Osteoblast (primary cell): ENCODE results near the gene CYP4B1. TPM values are rescaled to one million over a fixed set of nuclear protein-coding genes. Genes with fewer than 3 reads are reported as not detected.

Experiments used
- DNase-seq: peaks from one replicate; pipeline ENCODE4 v3.0.0; 2011; ENCODE audit warnings: low spot score, mixed read lengths; ENCODE audit not compliant: insufficient read length; ENCODE audit errors: missing footprints
- H2AFZ ChIP-seq: 2 replicates; pipeline ENCODE4 v1.6.0; 2011; ENCODE audit warnings: mild to moderate bottlenecking, low read length
- H3K27ac ChIP-seq: 2 replicates; pipeline ENCODE4 v1.5.1; 2011; ENCODE audit warnings: mild to moderate bottlenecking, low read depth, low read length, moderate library complexity
- H3K27me3 ChIP-seq: 2 replicates; pipeline ENCODE4 v1.6.0; 2012; ENCODE audit warnings: mild to moderate bottlenecking, control low read depth, inconsistent platforms, low read length, moderate library complexity; ENCODE audit not compliant: insufficient read depth
- H3K36me3 ChIP-seq: 2 replicates; pipeline ENCODE4 v1.5.1; 2011; ENCODE audit warnings: mild to moderate bottlenecking, low read length, control low read depth, moderate library complexity; ENCODE audit not compliant: insufficient read depth
- H3K4me1 ChIP-seq: 2 replicates; pipeline ENCODE4 v1.5.1; 2011; ENCODE audit warnings: mild to moderate bottlenecking, low read length, control low read depth, moderate library complexity; ENCODE audit not compliant: insufficient read depth
- H3K4me2 ChIP-seq: 2 replicates; pipeline ENCODE4 v1.6.0; 2011; ENCODE audit warnings: mild to moderate bottlenecking, low read length; ENCODE audit not compliant: insufficient read depth
- H3K4me3 ChIP-seq: fragments of 200-600 bp; sonication (generic); 3 replicates; pipeline ENCODE4 v1.5.1; 2012; ENCODE audit warnings: mild to moderate bottlenecking, low read length, inconsistent platforms; ENCODE audit not compliant: insufficient read depth
- H3K79me2 ChIP-seq: 2 replicates; pipeline ENCODE4 v1.6.0; 2012; ENCODE audit warnings: mild to moderate bottlenecking, low read length, control low read depth, inconsistent platforms; ENCODE audit not compliant: insufficient read depth
- H3K9me3 ChIP-seq: 2 replicates; pipeline ENCODE4 v1.5.1; 2011; ENCODE audit warnings: low read depth, low read length, control low read depth
- H4K20me1 ChIP-seq: 2 replicates; pipeline ENCODE4 v1.6.0; 2012; ENCODE audit warnings: mild to moderate bottlenecking, low read length, control low read depth; ENCODE audit not compliant: insufficient read depth
- total RNA-seq: library from RNA; depleted of rRNA; stranded (reverse); fragments of >200 nt; gene quantifications from 2 replicates; pipeline ENCODE4 v1.2.3, GENCODE V29; 2012
- TF ChIP-seq, protein P1 (sequence below): IDR thresholded peaks from 2 replicates; pipeline ENCODE4 v1.5.1; 2011; ENCODE audit warnings: mild to moderate bottlenecking, low read depth, low read length, moderate library complexity; ENCODE audit errors: extremely low read depth

CYP4B1 gene
- total RNA-seq, 1 donor, result not detected

DNA sequence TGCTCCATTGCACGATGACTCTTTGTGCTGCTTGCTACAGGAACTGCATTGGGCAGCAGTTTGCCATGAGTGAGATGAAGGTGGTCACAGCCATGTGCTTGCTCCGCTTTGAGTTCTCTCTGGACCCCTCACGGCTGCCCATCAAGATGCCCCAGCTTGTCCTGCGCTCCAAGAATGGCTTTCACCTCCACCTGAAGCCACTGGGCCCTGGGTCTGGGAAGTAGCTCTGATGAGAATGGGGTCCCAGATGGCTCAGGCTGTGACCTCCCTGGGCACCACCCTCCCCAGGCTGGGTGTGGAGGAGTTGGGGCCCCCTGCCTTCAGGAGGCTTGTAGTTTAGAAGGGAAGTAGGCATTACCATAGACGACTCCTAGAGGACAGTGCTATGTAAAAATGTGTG lies 19.7 kb downstream of the CYP4B1 start:
- no peak overlapping the region for H3K4me3 ChIP-seq
- no peaks in the 10 kb centered on the region for H3K79me2 ChIP-seq
- H3K27me3 ChIP-seq, result no peaks in the 10 kb centered on the region
- no peak overlapping the region for H3K4me2 ChIP-seq
- DNase-seq, result no peak
- H4K20me1 ChIP-seq, result no peaks in the 10 kb centered on the region
- TF ChIP-seq, protein P1, sequence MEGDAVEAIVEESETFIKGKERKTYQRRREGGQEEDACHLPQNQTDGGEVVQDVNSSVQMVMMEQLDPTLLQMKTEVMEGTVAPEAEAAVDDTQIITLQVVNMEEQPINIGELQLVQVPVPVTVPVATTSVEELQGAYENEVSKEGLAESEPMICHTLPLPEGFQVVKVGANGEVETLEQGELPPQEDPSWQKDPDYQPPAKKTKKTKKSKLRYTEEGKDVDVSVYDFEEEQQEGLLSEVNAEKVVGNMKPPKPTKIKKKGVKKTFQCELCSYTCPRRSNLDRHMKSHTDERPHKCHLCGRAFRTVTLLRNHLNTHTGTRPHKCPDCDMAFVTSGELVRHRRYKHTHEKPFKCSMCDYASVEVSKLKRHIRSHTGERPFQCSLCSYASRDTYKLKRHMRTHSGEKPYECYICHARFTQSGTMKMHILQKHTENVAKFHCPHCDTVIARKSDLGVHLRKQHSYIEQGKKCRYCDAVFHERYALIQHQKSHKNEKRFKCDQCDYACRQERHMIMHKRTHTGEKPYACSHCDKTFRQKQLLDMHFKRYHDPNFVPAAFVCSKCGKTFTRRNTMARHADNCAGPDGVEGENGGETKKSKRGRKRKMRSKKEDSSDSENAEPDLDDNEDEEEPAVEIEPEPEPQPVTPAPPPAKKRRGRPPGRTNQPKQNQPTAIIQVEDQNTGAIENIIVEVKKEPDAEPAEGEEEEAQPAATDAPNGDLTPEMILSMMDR, result no peak
- H3K27ac ChIP-seq, result no peak overlapping the region
- H2AFZ ChIP-seq, result no peak overlapping the region
- no peaks in the 10 kb centered on the region for H3K36me3 ChIP-seq
- no peaks in the 10 kb centered on the region for H3K9me3 ChIP-seq
- H3K4me1 ChIP-seq, result no peaks in the 10 kb centered on the region

DNA sequence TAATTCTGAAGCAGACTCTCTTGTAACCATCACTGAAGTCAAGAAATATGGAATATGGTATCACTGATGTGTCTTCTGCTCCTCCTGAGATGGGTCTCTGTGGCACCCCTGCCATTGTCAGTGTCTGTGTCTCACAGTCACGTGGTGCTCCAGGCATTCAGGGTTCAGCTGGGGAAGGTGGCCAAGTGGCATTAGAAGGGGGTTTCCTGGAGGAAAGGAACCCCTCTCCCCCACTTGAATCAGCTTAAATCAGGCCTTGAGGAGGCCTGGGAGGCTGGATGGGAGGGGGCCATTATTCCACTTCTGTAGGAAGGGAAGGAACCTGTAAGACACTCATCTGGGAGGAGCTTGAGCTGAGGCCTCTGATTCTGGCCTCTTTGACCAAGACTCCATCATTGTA lies 20.5 kb downstream of the CYP4B1 start:
- Histone ChIP-seq H3K4me1 (no peaks in the 10 kb centered on the region), H3K27ac (no peak overlapping the region), H4K20me1 (no peaks in the 10 kb centered on the region), H3K79me2 (no peaks in the 10 kb centered on the region), H3K4me2 (no peak overlapping the region), H3K4me3 (no peak overlapping the region), H3K9me3 (no peaks in the 10 kb centered on the region), H3K36me3 (no peaks in the 10 kb centered on the region), H3K27me3 (no peaks in the 10 kb centered on the region), H2AFZ (no peak overlapping the region)
- TF ChIP-seq, protein P1, result no peak
- no peak for DNase-seq

DNA sequence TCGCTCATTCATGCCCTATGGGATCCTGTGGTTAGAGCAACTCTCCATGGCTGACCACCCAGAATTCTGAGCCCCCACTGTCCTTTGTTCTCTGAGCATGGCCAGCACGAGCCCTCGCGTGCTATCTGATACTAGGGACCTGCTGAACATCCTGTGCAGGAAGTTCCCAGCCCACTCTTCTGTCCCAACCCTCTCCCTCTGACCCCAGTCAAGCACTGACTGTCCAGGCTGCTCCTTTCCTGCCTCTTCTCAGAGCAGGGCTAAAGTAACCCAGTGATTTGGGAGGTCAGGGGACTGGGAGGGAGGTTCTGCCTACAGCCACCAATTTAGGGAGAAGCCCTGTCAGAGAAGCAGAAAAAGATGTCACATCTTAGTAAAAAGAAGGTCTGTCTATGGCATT lies 21.2 kb downstream of the CYP4B1 start:
- no peaks in the 10 kb centered on the region for H4K20me1 ChIP-seq
- no peaks in the 10 kb centered on the region for H3K27me3 ChIP-seq
- no peak overlapping the region for H3K4me3 ChIP-seq
- TF ChIP-seq, protein P1, result no peak
- no peaks in the 10 kb centered on the region for H3K9me3 ChIP-seq
- no peaks in the 10 kb centered on the region for H3K36me3 ChIP-seq
- H3K27ac ChIP-seq, result no peak overlapping the region
- H3K4me1 ChIP-seq, result no peaks in the 10 kb centered on the region
- no peak overlapping the region for H3K4me2 ChIP-seq
- no peaks in the 10 kb centered on the region for H3K79me2 ChIP-seq
- H2AFZ ChIP-seq, result no peak overlapping the region
- DNase-seq, result no peak

DNA sequence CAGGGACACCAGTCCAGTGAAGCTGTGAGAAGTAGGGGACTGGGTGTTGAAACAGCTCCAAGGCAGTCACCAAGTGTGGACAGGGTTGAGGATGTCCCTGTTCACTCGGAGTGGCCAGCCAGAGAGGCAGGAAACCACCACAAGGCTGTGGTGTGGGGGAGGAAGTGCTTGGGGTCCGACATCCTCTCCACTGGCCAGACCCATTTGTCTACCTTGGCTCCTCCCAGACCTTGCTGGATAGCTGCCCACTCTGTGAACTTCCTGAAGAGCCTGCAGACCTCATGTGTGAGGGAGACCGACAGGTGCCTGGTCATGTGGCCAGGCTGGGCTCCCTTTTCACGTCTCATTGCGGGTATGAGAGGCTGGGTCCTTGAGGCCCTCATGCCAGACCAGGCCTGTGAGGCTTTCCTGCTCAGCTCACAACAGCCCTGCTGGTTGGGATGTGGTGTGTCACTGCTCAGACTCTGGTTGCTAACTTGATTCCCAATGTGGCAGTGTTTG lies 21.8 kb downstream of the CYP4B1 start:
- Histone ChIP-seq H3K4me1 (no peaks in the 10 kb centered on the region), H4K20me1 (no peaks in the 10 kb centered on the region), H3K79me2 (no peaks in the 10 kb centered on the region), H3K27me3 (no peaks in the 10 kb centered on the region), H2AFZ (no peak overlapping the region), H3K36me3 (no peaks in the 10 kb centered on the region), H3K4me3 (no peak overlapping the region), H3K9me3 (no peaks in the 10 kb centered on the region), H3K4me2 (no peak overlapping the region), H3K27ac (no peak overlapping the region)
- no peak for DNase-seq
- TF ChIP-seq, protein P1, result no peak
